UCSD-AML1 (cell line): ENCODE measurements around the gene KRT36.

Experiments
- DNase-seq: peaks from one replicate; lab custom pipeline; 2025; ENCODE audit not compliant: unreplicated experiment; lab: John Stamatoyannopoulos, UW

KRT36 gene

DNA sequence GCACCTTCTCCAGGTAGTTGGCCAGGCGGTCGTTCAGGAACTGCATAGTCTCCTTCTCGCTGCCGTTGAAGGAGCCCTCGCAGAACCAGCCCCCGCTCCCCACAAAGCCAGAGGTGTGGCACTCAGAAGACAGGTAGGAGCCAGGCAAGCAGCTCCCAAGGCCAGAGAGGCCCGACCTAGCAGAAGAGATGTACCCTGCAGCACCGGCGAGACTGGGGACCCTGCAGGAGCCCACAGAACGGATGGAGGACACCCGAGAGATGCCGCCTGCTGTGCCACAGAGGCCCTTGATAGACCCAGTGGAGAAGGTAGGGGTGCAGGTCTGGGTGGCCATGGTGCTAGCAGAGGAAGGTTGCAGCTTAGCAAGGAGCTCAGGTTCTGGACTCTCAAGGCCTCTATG, at the start of gene KRT36:
Gene KRT36, minus strand, starts transcription at position 380 of the 400 bp plus-strand sequence. Its CDS starts 46 bp downstream, at position 334.
- DNase-seq: no peak

DNA sequence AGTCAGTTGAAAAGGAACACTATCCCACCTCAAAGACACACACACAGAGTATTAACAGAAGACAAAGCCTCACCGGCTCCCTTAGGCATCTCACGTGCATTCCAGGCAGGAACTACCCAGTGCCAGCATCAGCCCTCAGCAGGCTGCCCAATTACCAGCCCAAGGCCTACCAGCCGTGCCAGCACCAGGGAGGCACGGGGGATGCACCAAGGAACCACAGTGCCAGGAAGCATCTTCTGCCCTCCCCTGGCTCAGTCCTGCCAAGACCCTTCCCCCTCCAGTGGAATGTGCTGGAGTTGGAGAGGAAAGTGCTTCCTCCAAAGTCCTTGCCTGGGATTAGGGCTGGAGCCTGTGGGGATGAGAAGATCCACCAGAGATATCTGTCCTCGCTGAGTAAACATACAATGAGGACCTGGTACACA, 49.4 kb upstream of the KRT36 start:
- no peak for DNase-seq

DNA sequence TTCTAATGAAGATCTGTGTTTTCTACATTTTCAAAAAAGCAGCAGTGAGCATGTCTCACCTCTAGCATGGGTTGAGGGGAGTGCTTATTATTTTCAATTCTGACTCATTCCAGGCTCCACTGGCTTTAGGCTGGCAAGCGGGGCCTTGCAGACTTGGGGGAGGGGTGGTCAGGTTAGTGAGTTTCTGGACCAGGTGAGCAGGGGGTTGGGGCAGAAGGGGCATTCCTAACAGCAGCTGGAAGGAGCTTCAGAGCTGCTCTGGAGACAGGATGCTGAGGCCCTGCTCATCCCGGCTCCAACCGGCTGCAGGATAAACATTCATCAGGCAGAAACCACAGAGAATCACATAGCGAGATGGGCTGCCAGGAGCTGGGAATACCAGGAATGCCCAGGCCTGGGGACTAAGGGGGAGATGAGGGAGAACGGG, 48.9 kb upstream of the KRT36 start:
- no peak for DNase-seq

DNA sequence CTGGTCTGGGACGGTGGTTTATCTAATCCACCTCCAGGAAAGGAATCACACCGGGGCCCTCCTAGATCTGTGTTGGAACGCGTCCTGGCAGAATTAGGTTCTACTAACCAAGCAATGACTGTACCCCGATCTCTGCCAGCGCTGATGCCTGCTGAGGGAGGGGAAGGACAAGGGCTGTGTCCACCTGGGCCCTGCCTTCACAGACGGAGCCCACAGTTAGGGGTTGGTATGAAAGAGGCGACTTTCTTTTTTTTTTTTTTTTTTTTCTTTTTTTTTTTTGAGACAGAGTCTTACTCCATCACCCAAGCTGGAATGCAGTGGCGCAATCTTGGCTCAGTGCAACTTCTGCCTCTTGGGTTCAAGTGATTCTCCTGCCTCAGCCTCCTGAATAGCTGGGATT, 48.3 kb upstream of the KRT36 start:
- no peak for DNase-seq

DNA sequence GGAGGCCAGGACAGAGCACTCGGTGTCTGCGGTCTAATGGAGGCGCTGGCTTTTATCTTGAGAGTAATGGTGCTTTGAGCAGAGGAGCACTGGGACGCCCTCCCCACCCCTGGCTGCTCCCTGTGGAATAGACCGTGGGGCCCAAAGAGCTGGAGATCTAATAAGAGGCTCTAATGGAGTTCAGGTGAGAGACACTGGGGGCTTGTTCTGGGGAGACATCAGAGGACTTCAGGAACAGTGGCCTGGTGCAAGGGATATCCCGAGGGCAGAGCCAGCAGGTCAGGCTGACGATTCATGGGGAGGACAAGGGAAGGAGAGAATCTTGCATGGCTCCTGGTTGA, 47.9 kb upstream of the KRT36 start:
- no peak for DNase-seq

DNA sequence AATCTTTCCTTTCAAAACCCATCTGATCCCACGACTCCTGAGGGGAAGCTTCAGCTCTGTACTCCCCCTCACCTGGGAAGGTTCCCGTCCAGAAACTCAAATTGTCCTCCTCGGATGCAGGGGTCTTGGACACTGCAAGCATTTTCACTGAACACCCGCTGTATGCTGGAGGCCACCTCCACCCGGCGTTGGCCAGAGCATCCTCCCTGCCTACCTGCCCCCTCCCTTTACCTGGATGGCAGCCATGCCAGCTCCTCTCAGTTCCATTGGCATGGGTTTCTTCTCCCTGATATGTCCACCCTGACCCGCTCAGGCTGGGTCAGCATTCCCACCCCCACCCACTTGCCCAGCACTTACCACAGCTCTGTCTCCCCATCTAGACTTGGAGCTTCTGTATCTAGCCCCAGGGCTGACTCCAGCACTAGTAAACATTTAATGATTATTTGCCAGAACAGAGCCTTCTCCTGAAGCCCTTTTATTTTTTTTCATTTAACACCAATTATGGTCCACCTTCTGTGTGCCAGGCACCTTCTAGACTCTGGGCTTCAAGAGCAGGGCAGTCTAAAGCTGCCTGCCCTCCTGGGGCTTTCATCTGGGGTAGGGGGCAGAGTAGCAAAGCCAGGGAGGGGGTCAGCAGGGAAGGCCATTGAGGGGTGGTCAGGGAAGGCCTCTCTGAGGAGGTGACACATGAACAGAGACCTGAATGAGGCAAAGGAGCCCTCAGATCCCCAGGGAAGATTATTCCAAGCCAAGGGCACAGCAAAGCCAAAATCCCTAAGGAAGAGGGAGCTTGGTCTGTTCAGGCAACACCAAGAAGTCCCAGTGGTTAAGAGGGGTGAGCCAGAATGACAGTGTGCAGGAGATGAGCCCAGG, 47.3 kb upstream of the KRT36 start:
- DNase-seq: no peak

DNA sequence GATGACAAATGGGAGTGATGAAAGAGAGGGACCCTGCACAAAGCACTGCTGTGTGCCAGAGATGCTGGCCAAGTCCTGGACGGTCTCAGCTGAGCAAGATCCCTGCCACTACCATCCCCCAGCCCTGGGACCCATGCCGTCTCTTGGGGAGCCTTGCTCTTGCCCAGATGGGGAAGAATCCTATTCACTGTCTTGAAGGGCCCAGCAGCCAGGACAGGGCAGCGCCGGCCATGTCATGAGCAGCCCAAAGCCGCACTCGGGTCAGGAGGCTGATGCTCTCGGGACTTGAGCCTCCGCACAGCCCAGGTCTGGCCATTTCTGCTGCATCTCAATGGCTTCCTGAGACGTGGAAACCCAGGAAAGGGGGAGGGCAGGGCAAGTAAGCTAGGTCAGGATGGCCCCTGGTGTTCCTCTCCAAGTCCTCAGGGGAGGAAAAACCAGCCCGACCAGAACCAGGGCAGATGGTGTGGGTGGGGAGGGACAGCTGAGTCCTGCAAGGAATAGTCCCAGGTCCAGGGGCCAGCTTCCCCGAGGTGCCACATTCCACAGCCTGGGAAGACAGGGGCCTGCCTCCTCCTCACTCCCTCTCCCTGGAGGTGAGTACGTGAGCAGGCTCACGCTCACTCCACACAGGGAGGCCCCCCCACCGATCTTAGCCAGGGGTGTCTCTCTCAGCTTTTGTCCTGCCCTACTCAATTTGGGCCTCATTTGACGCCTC, 46.2 kb upstream of the KRT36 start:
- no peak for DNase-seq

DNA sequence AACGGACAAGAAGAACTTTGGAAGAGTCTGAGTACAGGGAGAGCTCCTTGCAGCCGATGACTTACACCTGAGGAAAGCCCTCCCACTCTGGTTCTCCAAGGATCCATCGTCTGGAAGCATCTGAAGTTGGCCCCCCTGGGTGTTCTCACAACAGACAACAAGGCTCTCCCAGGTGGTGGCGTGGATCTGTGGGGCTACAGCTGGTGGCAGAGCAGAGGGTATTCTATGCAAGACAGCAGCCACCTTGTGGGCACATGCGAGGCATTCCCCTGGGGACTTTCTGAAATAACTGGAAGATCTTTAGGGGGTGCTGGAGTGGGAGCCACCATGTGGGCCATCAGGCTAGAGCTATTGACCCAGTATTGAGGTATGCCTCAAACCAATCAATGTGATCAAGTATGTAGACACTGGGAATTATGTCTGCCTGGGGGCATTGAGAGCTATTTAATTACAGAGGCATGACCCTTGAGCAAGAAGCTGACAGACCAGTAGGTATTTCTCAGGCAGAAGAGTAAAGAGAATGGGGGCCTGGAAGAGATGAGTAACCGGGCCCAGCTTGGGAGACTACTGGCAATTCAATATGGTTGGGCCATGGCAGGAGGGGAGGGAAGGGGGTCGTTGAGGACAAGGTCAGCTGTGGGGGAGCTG, 45.3 kb upstream of the KRT36 start:
- DNase-seq: no peak

DNA sequence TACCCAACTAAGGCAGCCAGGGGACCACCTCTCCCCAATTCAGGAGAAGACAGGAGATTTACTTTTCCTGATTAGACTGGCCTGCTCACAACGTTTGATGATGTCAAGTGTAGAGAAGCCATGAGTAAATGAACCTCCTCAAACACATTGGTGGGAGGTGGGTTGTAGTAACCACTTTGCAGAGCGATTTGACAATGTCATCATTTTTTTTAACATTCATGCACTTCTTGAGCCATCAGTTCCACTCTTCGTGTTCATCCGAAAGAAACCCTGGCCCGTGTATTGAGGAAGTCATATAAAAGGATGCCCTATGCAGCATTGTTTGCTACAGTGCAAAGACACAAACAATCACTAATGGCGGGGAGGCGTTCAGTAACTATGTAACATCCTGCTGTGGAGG, 43.9 kb upstream of the KRT36 start:
- no peak for DNase-seq

DNA sequence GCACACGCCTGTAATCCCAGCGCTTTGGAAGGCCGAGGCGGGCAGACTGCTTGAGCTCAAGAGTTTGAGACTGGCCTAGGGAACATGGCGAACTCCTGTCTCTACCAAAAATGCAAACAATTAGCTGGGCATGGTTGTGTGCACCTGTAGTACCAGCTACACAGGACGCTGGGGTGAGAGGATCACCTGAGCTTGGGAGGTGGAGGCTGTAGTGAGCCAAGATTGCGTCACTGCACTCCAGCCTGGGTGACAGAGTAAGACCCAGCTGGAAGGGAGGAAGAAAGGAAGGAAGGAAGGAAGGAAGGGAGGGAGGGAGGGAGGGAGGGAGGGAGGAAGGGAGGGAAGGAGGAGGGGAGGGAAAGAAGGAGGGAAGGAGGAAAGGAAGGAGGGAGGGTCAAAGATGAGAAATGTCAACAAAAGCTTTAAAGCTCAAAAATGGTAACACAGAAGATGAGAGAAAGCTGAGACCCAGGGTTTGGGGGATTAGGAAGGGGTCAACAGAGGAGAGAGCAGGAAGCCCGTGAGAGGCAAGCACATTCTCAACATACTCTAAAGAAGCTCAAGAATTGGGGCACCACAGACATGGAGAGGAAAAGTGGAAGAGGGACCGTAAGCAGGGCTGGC, 43.3 kb upstream of the KRT36 start:
- no peak for DNase-seq

DNA sequence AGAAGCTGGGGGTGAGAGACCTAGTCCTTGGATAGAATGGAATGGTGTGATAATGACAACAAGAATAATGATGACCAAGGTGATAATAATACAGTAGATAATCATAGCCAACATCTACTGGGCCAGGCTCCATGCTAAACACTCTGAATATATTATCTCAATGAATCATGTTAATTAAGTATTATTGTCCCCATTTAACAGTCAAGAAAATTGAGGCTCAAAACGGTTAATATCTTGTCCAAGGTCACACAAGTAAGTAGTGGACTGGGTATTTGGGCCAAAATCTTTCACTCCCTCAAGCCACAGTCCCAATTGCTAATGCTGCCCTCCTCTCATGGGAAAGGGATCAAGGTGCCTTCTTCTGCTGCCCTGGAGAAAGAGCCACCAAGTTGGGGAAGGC, 42.3 kb upstream of the KRT36 start:
- no peak for DNase-seq

DNA sequence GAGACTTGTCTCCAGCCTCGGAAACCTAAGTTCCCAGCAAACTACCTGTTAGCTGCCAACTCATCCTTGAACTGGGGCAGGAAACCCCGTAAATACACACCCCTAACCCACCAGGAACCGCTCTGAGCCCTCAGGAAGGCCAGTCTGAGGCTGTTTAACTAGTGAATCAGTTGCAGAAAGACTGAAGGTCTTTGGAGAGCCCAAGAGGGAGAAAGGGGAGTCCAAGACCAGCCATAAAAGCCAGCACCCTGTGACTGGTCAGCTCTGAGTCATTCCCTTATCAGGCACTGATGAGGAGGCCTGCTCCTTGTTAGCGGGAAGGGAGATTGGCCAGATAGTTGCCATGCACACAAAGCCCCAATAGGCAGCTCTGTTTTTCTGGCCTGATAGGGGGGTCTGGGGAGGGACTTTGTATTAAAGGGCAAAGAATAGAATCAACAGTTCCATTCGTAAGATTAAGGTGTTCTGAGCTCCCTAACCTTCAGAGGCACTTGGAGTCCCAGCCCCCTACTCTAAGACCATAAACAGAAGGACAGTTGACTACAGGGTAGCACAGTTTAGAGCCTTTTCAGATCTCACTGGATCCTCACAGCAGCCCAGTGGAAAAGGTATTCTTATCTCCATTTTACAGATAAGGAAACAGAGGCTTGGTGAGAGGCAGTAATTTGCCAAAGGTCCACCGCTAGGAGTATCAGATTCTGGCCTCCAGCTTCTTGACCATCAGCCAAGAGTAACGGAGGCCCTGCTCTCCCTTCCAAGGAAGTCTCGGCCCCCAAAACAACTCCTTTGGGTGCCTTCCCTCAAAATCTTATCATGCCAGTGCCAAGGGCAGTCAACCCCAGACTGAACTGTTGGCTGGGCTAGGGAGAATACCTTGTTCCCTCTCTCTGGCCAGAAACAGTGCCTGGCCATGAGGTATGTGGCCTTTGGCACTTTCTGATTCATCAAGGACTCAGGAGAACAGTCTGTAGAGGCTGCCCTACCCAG, 40.6 kb upstream of the KRT36 start:
- DNase-seq: no peak

DNA sequence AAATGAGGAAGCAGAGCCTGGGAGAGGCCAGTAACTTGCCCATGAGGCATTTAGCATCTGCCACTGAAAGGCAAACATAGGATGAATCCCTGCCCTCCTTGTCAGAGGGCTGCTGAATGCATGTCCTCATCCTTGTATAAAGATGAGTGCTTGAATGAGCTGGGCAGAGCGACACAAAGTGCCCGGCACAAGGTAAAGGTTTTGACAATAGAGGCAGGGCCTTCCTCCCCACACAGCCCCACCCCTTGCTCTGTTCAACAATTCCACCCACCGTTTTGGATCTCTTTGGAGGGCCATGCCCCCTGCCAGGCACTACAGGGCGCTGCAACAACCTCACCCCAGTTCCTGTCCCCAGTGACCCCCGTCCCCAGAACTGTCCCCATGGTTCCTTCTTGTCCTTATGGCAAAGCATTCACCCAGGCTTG, 39.8 kb upstream of the KRT36 start:
- no peak for DNase-seq

DNA sequence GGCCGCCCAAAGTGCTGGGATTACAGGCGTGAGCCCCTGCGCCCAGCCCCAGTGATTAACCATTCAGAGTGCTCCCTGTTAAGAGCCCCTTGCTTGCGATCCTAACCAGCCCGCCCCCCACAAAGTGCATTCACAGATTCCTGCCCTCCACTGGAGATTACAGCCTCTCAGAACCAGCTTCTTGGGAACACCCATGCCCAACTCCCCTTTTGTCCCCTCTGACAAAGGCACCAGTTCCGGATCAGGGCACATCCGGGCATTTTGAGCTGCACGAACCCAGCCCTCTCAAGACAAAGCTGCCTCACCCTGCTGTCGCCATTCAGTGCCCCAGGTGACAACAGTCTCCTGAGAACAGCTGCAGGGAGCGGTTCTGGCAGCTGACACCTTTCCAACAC, 39.2 kb upstream of the KRT36 start:
- no peak for DNase-seq

DNA sequence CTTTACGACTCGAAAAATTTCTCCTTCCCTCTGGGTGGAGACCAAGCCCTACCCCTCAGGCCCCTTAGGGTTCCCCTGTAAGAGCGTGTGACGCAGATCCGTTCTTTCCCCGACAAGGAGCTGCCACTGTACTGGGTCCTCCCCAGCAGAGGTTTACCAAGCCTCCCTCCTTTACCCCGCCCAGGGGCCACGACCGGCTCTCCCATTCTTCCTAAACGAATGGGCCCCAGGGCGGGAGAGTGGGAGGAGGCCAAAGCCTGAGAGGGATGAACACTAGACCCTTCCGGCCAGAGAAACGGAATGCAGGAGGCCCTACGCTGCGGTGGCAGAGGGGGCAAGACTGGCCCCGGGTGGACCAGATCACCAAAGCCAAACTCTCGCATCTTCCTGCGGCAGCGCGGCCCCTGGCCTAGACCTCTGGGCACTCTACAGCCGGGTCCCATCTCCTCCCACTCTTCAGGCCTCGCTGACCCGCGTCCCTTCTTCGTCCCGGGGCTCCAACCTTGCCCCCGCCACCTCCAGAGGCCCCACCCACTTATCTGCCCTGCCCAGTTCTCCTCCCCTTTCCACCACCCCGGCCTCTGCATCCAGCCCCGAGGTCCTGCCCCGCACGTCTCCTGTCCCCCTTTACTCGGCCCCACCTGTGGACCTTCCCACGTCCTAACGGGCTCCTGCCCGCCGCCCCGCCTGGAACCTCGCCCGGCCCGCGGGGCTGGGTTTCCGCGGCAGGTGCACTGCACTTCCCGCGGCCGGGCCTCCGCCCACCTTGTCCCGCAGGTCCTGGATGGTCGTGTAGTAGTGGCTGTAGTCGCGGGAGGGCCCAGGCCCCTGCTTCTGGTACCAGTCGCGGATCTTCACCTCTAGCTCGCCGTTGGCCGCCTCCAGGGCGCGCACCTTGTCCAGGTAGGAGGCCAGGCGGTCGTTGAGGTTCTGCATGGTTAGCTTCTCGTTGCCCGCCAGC, 37.6 kb upstream of the KRT36 start:
- DNase-seq: no peak

DNA sequence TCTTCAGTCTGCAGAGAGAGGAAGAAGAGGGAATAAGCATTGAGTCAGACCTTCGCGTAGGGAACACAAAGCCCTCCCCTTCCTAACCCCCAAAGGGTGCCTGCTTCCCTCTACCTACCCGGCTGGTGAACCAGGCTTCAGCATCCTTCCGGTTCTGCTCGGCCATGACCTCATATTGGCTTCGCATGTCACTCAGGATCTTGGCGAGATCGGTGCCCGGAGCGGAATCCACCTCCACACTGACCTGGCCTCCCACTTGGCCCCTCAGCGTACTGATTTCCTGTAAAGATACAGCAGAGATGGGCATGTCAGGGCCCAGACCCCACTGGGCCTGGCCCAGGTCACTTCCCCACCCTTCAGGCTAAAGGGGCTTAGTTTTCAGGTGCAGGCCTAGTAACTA, 34.6 kb upstream of the KRT36 start:
- DNase-seq: no peak

DNA sequence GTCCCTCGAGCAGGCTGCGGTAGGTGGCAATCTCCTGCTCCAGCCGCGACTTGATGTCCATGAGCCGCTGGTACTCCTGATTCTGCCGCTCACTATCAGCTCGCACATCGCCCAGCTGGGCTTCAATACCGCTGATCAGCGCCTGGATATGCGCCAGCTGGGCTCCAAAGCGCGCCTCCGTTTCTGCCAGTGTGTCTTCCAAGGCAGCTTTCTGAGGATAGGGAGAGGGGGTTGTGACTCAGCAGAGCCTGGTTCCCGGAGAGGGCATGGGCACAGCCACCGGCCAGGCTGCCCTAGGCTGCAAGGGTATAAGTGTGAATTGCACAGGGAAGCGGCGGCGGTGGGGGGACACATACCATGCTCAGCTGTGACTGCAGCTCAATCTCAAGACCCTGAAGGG, 34.1 kb upstream of the KRT36 start:
- DNase-seq: no peak

DNA sequence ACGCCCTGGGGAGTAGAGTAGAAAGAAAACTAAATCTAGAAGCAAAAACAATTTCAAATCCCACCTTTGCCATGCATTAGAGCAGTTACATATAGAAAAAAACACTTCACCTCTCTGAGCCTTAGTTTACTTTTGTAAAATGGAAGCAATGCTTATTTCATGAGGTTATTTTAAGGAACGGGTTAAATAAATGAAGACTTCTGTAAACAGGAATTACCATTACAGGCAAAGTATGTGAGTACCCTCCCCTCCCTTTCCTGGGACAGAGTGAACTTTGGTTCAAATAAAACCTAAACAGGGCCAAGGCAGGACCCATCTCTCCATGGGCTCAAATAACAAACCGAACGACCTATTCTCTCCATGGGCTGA, 33.5 kb upstream of the KRT36 start:
- no peak for DNase-seq
